HEK293T (cell line): Measurements from ENCODE around the gene PRMT1.
"Not testable (repeated sequence)": the region's sequence is repeated elsewhere in the genome, so short reads cannot be mapped to it uniquely, and the experiment has no call there.

Source experiments
- CTCF ChIA-PET: fragments of 350-600 bp; formaldehyde crosslinking; extraction: SDS; loops from one replicate; lab custom pipeline; 2021; ENCODE audit warnings: antibody characterized with exemption, inconsistent platforms; lab: Yijun Ruan, JAX
- POLR2A ChIA-PET: fragments of 350-600 bp; formaldehyde crosslinking; extraction: SDS; loops from one replicate; lab custom pipeline; 2020; ENCODE audit warnings: antibody characterized with exemption, inconsistent platforms; lab: Yijun Ruan, JAX
- DNase-seq: peaks from one replicate; pipeline ENCODE4 v3.0.0; 2012; ENCODE audit warnings: mixed read lengths; ENCODE audit errors: extremely low spot score
- ARNT ChIP-seq: fragments of 450-650 bp; IDR thresholded peaks from 2 replicates; pipeline ENCODE4 v1.6.1; 2017; ENCODE audit warnings: mild to moderate bottlenecking
- BHLHE40 ChIP-seq: fragments of 450-650 bp; IDR thresholded peaks from 2 replicates; pipeline ENCODE4 v1.6.1; 2016; ENCODE audit warnings: mild to moderate bottlenecking, moderate library complexity, borderline replicate concordance
- CTBP1 ChIP-seq: fragments of 450-650 bp; IDR thresholded peaks from 2 replicates; pipeline ENCODE4 v1.6.1; 2016; ENCODE audit warnings: borderline replicate concordance
- ELF4 ChIP-seq: fragments of 450-650 bp; IDR thresholded peaks from 2 replicates; pipeline ENCODE4 v1.6.1; 2017; ENCODE audit warnings: antibody characterized with exemption
- FOXA1 ChIP-seq: fragments of 450-650 bp; IDR thresholded peaks from 2 replicates; pipeline ENCODE4 v1.6.1; 2016; ENCODE audit warnings: mild to moderate bottlenecking
- FOXK2 ChIP-seq: fragments of 450-650 bp; IDR thresholded peaks from 2 replicates; pipeline ENCODE4 v1.6.1; 2016; ENCODE audit warnings: mild to moderate bottlenecking
- FOXM1 ChIP-seq: fragments of 450-650 bp; IDR thresholded peaks from 2 replicates; pipeline ENCODE4 v1.6.1; 2017; ENCODE audit warnings: mild to moderate bottlenecking, borderline replicate concordance
- HDGF ChIP-seq: fragments of 450-650 bp; IDR thresholded peaks from 2 replicates; pipeline ENCODE4 v1.6.1; 2017; ENCODE audit warnings: antibody characterized with exemption, borderline replicate concordance
- L3MBTL2 ChIP-seq: fragments of 450-650 bp; conservative IDR thresholded peaks from 2 replicates; pipeline ENCODE4 v1.6.1; 2016; ENCODE audit warnings: mild to moderate bottlenecking
- LEF1 ChIP-seq: fragments of 450-650 bp; IDR thresholded peaks from 2 replicates; pipeline ENCODE4 v1.6.1; 2017; ENCODE audit warnings: mild to moderate bottlenecking, borderline replicate concordance
- NFRKB ChIP-seq: fragments of 450-650 bp; IDR thresholded peaks from 2 replicates; pipeline ENCODE4 v1.6.1; 2016; ENCODE audit warnings: mild to moderate bottlenecking, moderate library complexity
- SP1 ChIP-seq: fragments of 450-650 bp; IDR thresholded peaks from 2 replicates; pipeline ENCODE4 v1.6.1; 2017
- SUZ12 ChIP-seq: fragments of 450-650 bp; IDR thresholded peaks from 2 replicates; pipeline ENCODE4 v1.6.1; 2016; ENCODE audit warnings: mild to moderate bottlenecking
- TARDBP ChIP-seq: fragments of 450-650 bp; IDR thresholded peaks from 2 replicates; pipeline ENCODE4 v1.6.1; 2016
- ZNF384 ChIP-seq: fragments of 450-650 bp; IDR thresholded peaks from 2 replicates; pipeline ENCODE4 v1.6.1; 2016
- TF ChIP-seq, protein P1 (sequence below): fragments of 450-650 bp; IDR thresholded peaks from 2 replicates; pipeline ENCODE4 v1.6.1; 2016

The PRMT1 gene

GRCh38 chr19:49710372-49710951, 33.4 kb downstream of the PRMT1 start:
- ChIA-PET CTCF (no interaction called here), POLR2A (no interaction called here)
- no peak for DNase-seq
- TF ChIP-seq SUZ12: no peak
- no peak for TF ChIP-seq FOXA1
- TF ChIP-seq SP1: no peak
- no peak for TF ChIP-seq BHLHE40
- TF ChIP-seq, protein P1, sequence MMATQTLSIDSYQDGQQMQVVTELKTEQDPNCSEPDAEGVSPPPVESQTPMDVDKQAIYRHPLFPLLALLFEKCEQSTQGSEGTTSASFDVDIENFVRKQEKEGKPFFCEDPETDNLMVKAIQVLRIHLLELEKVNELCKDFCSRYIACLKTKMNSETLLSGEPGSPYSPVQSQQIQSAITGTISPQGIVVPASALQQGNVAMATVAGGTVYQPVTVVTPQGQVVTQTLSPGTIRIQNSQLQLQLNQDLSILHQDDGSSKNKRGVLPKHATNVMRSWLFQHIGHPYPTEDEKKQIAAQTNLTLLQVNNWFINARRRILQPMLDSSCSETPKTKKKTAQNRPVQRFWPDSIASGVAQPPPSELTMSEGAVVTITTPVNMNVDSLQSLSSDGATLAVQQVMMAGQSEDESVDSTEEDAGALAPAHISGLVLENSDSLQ: no peak
- TF ChIP-seq CTBP1: no peak
- TF ChIP-seq NFRKB: no peak
- TF ChIP-seq FOXM1: no peak
- TF ChIP-seq ZNF384: no peak
- TF ChIP-seq FOXK2: no peak
- TF ChIP-seq ELF4: no peak
- TF ChIP-seq LEF1: no peak
- no peak for TF ChIP-seq TARDBP
- TF ChIP-seq ARNT: no peak
- no peak for TF ChIP-seq HDGF

DNA sequence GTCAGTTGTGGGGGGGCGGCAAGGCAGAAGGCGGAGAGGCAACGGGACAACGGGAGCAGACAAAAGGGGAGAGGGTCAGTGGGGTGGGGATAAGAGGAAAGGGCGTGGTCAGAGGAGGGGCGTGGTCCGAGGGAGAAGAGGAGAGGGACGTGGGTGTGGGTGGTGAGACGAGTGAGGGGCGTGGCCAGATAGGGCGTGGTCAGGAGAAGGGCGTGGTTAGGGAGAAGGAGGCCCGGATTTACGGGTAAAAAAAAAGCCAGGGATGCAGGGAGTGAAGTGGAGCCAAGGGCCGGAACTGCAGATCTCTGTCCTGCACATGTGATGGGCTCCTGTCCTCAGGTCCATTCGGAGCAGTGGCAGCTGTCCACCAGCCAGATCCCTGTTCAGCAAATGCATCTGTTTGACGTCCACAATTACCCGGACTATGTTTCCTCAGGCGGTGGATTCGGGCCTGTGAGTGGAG, 35.4 kb downstream of the PRMT1 start:
- ChIA-PET POLR2A (interaction anchor here (1.1 kb wide), 1 partner anchor 183 kb away, joined by 3 read pairs; no protein-coding TSS in a partner anchor), CTCF (no interaction called here)
- peak; percentile 94 for DNase-seq
- TF ChIP-seq CTBP1 (no peak), L3MBTL2 (no peak), ZNF384 (peak; percentile 92)
- TF ChIP-seq, protein P1: peak; percentile 56; the same call in 1 of the 2 replicates

DNA sequence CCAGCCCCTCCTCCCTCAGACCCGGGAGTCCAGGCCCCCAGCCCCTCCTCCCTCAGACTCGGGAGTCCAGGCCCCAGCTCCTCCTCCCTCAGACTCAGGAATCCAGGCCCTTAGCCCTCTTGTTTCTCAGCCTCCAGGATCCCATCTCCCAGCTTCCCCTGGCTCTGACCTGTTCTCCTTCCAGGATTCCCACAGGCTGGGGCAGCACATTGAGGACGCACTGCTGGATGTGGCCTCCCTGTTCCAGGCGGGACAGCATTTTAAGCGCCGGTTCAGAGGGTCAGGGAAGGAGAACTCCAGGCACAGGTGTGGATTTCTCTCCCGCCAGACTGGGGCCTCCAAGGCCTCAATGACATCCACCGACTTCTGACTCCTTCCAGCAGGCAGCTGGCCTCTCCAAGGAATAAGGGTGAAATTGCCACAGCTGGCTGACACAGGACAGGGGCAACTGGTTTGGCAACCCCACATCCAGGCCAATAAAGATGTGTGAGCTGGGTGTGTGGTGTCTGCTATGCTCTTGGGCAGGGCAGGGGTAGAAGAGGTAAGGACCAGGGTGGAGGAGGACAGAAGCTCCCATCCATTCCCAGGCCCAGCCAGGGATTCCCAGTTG, 36.3 kb downstream of the PRMT1 start:
- TF ChIP-seq CTBP1: no peak
- no peak for TF ChIP-seq L3MBTL2
- no peak for TF ChIP-seq FOXA1
- no peak for TF ChIP-seq NFRKB
- CTCF ChIA-PET: no interaction called here
- no peak for DNase-seq
- POLR2A ChIA-PET: interaction anchor here (0.6 to 1.1 kb wide), 2 partner anchors 53 to 182 kb away, joined by 3 read pairs; partner anchors contain the start of gene AP2A1

DNA sequence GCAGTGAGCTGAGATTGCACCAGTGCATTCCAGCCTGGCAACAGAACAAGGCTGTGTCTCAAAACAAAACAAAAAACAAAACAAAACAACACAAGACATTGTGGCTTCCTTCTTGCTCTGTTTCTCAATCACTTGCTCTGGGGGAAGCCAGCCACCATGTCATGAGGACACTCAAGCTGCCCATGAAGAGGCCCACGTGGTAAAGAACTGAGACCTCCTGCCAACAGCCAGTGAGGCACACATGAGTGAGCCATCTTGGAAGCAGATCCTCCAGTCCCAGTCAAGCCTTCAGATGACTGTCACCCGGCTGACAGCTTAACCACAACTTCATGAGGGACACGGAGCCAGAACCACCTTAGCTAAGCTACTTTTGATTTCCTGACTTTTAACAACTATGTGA, 39.1 kb downstream of the PRMT1 start:
- ChIA-PET POLR2A (interaction anchor here (3.1 kb wide), 1 partner anchor 40 kb away, joined by 20 read pairs; the partner anchor contains the start of gene PRMT1), CTCF (interaction anchor here (0.7 kb wide), 1 partner anchor 13 kb away, joined by 3 read pairs; no protein-coding TSS in a partner anchor)
- no peak for DNase-seq
- TF ChIP-seq ZNF384 (no peak), CTBP1 (no peak), L3MBTL2 (no peak), SP1 (no peak), HDGF (no peak), LEF1 (no peak), BHLHE40 (no peak), FOXA1 (no peak), NFRKB (no peak)
- TF ChIP-seq, protein P1: no peak

DNA sequence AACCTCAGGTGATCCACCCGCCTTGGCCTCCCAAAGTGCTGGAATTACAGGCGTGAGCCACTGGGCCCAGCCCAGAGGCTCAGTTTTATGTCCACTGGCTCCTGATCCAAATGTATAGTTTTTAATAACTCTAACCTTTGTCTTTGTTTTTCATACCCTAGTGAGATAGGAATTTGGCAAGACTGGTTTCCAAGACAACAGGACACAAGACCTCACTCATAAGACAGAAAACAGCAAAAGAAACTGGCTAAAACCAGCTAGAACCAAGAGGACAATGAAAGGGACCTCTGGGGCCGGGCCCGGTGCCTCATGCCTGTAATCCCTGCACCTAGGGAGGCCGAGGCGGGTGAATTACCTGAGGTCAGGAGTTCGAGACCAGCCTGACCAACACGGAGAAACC, 41.4 kb downstream of the PRMT1 start:
- ChIA-PET POLR2A (interaction anchor here (0.6 to 3.1 kb wide), 7 partner anchors 12 to 138 kb away, joined by 3 to 20 read pairs (median 5); partner anchors contain the start of genes FUZ, NOSIP, PRMT1 and PRRG2), CTCF (interaction anchor here (0.9 kb wide), 1 partner anchor 15 kb away, joined by 3 read pairs; no protein-coding TSS in a partner anchor)
- no peak for TF ChIP-seq FOXM1
- DNase-seq: no peak

- ChIA-PET CTCF (no interaction called here), POLR2A (interaction anchor here (3.1 kb wide), 1 partner anchor 43 kb away, joined by 20 read pairs; the partner anchor contains the start of gene PRMT1)
- no peak for DNase-seq
- TF ChIP-seq CTBP1 (no peak), NFRKB (no peak), LEF1 (no peak), ELF4 (no peak), FOXM1 (no peak), SUZ12 (no peak)
These were observed 41.9 kb downstream of the PRMT1 start for GRCh38 chr19:49718991-49719390.

DNA sequence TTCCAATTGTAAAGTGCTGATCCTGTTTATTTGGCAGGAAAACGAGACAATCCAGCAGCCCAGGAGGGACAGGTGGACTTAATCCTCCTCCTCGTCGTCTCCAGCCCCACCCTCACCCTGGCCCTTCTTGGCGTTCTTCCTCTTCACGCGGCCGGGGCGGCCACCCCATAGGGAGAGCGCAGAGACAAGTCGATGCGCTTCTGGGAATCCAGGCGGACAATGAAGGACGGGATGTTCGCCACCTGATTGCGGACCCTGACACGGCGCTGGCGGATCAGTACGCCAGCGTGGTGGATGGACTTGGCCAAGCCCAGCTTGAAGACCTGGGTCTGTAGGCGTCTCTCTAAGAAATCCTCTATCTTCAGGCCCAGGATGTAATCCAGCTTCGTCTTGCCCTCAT, 42.3 kb downstream of the PRMT1 start:
- CTCF ChIA-PET, DNase-seq: not testable (repeated sequence)
- POLR2A ChIA-PET: interaction anchor here (3.1 kb wide), 1 partner anchor 44 kb away, joined by 20 read pairs; the partner anchor contains the start of gene PRMT1
